GM18951 (cell line): ENCODE data around the gene CTDSP1.

Experiments
- POLR2A ChIP-seq: IDR thresholded peaks from 4 replicates; pipeline ENCODE4 v1.6.1; 2011; ENCODE audit warnings: mild to moderate bottlenecking; ENCODE audit not compliant: insufficient read length, insufficient read depth; ENCODE audit errors: extremely low read depth
- in situ Hi-C: fragments of 300-500 bp; cut with MboI; formaldehyde crosslinking; loops from one replicate; pipeline ENCODE4 v1.12.0; 2022; ENCODE audit warnings: low sequenced_read_pairs, mixed read lengths, inconsistent platforms; ENCODE audit not compliant: unreplicated experiment

Gene CTDSP1

DNA sequence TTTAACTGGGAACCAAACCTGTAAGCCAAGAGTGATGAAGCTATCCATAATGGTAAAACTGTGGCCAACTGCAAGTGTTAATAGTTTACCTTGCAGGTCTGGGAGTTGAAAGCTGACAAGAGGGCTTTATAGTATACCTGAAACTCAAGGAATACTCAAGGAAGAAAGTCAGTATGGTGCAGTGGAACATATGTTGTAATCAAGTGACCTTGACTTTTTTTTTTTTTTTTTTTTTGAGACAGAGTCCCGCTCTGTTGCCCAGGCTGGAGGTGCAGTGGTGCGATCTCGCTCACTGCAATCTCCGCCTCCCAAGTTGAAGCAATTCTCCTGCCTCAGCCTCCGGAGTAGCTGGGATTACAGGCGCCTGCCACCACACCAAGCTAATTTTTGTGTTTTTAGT is 46.9 kb downstream of the CTDSP1 start:
- no peak for TF ChIP-seq POLR2A
- in situ Hi-C loops = no loop called here

DNA sequence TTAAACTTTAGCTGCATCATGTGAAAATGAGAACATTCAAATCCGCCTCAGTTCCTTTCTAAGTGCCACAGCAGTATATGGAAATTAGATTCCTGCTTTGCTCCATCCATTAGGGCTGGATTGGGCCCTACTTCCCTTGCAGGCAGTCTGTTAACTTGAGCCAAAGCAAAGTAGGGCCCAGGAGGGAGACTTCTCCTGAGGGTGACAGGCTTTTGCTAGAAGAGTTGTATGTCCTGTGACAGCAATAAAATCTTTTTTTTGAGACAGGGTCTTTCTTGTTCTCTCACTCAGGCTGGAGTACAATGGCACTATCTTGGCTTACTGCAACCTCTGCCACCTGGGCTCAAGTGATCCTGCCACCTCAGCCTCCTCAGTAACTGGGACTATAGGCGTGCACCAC is 47.4 kb downstream of the CTDSP1 start:
- in situ Hi-C loops = no loop called here
- no peak for TF ChIP-seq POLR2A

DNA sequence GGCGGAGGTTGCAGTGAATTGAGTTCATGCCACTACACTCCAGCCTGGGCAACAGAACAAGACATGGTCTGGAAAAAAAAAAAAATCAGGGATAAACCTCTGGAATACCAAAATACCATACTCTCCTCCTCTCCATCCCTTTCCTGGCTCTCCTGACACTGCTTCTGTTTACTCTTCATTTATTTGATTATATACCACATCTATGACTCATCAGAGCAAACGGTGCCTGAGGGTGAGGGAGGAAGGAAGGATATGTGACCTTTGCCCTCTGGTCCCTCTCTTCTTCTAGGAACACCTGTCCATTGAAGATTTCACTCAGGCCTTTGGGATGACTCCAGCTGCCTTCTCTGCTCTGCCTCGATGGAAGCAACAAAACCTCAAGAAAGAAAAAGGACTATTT is 49.3 kb downstream of the CTDSP1 start:
- no peak for TF ChIP-seq POLR2A
- in situ Hi-C loops = no loop called here

DNA sequence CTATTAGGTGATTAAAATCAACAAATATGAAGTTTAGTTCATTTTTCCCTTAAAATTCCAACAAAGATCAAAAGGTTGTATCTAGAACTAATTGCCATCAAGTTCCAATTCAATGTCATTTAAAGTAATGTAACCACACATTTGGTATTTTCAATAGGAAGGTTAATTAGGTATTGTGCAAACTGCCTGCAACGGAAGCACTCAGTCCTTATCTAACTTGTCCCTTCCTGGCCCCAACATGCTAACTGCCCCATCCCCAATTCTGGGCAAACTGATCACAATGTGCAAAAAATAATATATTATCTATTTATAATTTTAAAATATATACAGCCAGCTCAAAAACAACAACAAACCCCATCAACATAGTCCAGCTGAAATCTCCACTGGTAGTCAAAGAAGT is 52.4 kb downstream of the CTDSP1 start:
- in situ Hi-C loops = no loop called here
- TF ChIP-seq POLR2A = no peak
